Neural crest cell (in vitro differentiated cells): Measurements from ENCODE around the gene CASP10. TPM values are rescaled to one million over a fixed set of nuclear protein-coding genes. Genes with fewer than 3 reads are reported as not detected.

Experiments used
- DNase-seq: peaks from one replicate; pipeline ENCODE4 v3.0.0; 2021; ENCODE audit warnings: low read depth, mixed read lengths, low spot score
- H3K27ac Mint-ChIP-seq: one replicate; pipeline ENCODE4 v1.8.0; 2021; ENCODE audit warnings: mild to moderate bottlenecking, mixed read lengths; ENCODE audit not compliant: unreplicated experiment
- H3K27me3 Mint-ChIP-seq: 2 replicates; pipeline ENCODE4 v1.8.0; 2021; ENCODE audit warnings: low read depth, mild to moderate bottlenecking, mixed read lengths
- H3K36me3 Mint-ChIP-seq: 2 replicates; pipeline ENCODE4 v1.8.0; 2021; ENCODE audit warnings: low read depth, mild to moderate bottlenecking, mixed read lengths
- H3K4me1 Mint-ChIP-seq: 2 replicates; pipeline ENCODE4 v1.8.0; 2021; ENCODE audit warnings: mixed read lengths
- H3K4me3 Mint-ChIP-seq: one replicate; pipeline ENCODE4 v1.8.0; 2021; ENCODE audit warnings: mild to moderate bottlenecking, mixed read lengths
- H3K9me3 Mint-ChIP-seq: 2 replicates; pipeline ENCODE4 v1.8.0; 2021; ENCODE audit warnings: mixed read lengths
- CTCF ChIP-seq: fragments of 200-600 bp; sonication (generic); conservative IDR thresholded peaks from 2 replicates; pipeline ENCODE4 v1.5.0; 2021; ENCODE audit warnings: antibody characterized with exemption, mild to moderate bottlenecking
- total RNA-seq: library from RNA; stranded (reverse); gene quantifications from 2 replicates; pipeline ENCODE4 v1.2.1, GENCODE V29; 2021

Gene CASP10
- total RNA-seq, 1 donor from 2014 or later, result not detected

GRCh38 chr2:201216918-201217317, 34.0 kb downstream of the CASP10 start:
- H3K4me3 Mint-ChIP-seq, result no peak overlapping the region
- H3K4me1 Mint-ChIP-seq, result no peaks in the 10 kb centered on the region
- H3K27me3 Mint-ChIP-seq, result peaks cover 2% of the 10 kb centered on the region
- TF ChIP-seq CTCF, result no peak
- no peak for DNase-seq
- no peaks in the 10 kb centered on the region for H3K9me3 Mint-ChIP-seq
- H3K27ac Mint-ChIP-seq, result no peak overlapping the region
- H3K36me3 Mint-ChIP-seq, result no peaks in the 10 kb centered on the region

DNA sequence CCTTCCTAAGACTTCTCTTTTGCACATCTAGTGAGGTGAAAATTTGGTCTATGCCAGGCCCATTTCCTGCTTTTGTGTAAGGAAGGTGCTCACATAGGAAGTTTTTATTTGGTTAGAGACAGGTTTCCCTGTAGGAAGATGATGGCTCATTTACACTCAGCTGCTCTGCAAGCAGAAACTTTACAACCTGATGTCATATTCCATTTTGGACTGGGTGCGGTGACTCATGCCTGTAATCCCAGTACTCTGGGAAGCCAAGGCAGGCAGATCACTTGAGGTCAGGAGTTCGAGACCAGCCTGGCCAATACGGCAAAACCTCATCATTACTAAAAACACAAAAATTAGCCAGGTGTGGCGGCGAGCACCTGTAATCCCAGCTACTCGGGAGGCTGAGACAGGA, 35.8 kb downstream of the CASP10 start:
- Mint-ChIP-seq H3K9me3 (no peaks in the 10 kb centered on the region), H3K4me3 (no peak overlapping the region), H3K27me3 (peaks cover 2% of the 10 kb centered on the region), H3K4me1 (no peaks in the 10 kb centered on the region), H3K36me3 (no peaks in the 10 kb centered on the region), H3K27ac (no peak overlapping the region)
- no peak for DNase-seq
- no peak for TF ChIP-seq CTCF

DNA sequence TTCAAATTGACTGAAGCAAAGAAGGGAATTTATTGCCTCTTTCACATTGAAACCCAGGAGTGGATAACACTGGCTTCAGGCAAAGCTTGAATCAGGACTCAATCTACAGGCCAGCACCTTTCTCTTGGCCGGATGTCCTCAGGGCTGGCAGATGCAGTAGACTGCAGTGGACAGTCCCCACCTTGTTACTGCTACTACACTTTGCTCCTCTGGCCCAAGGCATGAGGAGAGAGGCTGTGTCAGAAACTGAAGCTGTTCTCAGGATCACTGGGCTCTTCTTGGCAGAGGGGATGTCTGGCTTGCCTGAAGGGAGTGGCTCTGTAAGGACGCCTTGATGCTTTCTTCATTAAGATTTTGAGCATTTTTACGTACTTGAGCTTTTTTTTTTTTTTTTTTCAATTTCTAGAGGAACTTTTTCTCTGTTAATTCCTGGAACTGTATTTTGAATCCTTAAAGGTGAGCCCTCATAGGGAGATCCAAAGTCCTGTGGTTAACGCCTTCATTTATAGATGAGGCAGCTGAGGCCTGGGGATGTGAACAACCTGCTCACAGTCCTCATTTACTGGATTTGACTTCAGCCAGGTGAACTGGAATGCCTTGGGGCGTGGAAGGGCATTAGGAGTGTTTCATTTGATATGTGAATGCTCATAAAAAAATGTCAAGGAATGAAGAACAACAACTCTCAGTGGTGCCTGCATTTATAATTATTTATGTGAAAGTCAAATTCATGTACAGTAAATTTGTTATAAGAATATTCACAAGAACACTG, 36.6 kb downstream of the CASP10 start:
- H3K4me1 Mint-ChIP-seq, result no peaks in the 10 kb centered on the region
- peaks cover 2% of the 10 kb centered on the region for H3K27me3 Mint-ChIP-seq
- DNase-seq, result no peak
- no peak for TF ChIP-seq CTCF
- H3K36me3 Mint-ChIP-seq, result no peaks in the 10 kb centered on the region
- no peak overlapping the region for H3K27ac Mint-ChIP-seq
- no peaks in the 10 kb centered on the region for H3K9me3 Mint-ChIP-seq
- no peak overlapping the region for H3K4me3 Mint-ChIP-seq

DNA sequence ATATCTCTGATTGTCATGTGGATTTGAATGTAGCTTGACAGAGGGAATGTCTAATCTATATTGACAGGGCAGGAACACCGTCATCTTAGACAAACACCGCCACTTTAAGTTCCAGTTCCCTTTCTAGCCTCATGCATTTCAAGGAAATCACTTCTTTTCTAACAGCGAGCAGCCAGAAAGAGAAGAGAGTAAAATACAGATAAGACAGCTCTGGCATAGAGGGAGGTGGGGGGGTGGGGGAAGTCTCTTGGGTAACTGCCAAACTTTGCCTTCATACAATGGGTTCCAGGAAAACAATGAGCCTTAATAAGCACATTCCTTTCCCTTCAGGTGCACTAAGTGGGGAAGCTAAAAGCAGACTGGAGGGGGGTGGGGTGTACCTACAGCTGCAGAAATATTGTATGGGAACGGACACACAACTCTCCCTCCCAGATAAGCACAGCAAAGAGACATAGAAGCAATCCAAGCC, 37.2 kb downstream of the CASP10 start:
- DNase-seq, result no peak
- H3K36me3 Mint-ChIP-seq, result no peaks in the 10 kb centered on the region
- no peak for TF ChIP-seq CTCF
- peaks cover 6% of the 10 kb centered on the region for H3K27me3 Mint-ChIP-seq
- H3K4me3 Mint-ChIP-seq, result no peak overlapping the region
- H3K27ac Mint-ChIP-seq, result no peak overlapping the region
- no peaks in the 10 kb centered on the region for H3K9me3 Mint-ChIP-seq
- H3K4me1 Mint-ChIP-seq, result no peaks in the 10 kb centered on the region

- H3K27ac Mint-ChIP-seq, result no peak overlapping the region
- H3K4me1 Mint-ChIP-seq, result no peaks in the 10 kb centered on the region
- H3K27me3 Mint-ChIP-seq, result peaks cover 16% of the 10 kb centered on the region
- no peak for DNase-seq
- no peaks in the 10 kb centered on the region for H3K9me3 Mint-ChIP-seq
- no peak for TF ChIP-seq CTCF
- no peak overlapping the region for H3K4me3 Mint-ChIP-seq
- H3K36me3 Mint-ChIP-seq, result no peaks in the 10 kb centered on the region
Observed at GRCh38 chr2:201223089-201224073, 40.4 kb downstream of the CASP10 start.
